HG03439 (cell line): ENCODE data around the gene PCMT1.
A peak's percentile ranks its signal among the peaks of the same experiment; 100 is the strongest.
"Not testable (repeated sequence)": the region's sequence is repeated elsewhere in the genome, so short reads cannot be mapped to it uniquely, and the experiment has no call there.

ENCODE experiments used
- ATAC-seq: cut with Tn5 transposase; IDR thresholded peaks from one replicate; pipeline ENCODE4 v1.9.1; 2021; ENCODE audit warnings: mild to moderate bottlenecking, moderate library complexity; ENCODE audit not compliant: unreplicated experiment

Gene PCMT1

DNA sequence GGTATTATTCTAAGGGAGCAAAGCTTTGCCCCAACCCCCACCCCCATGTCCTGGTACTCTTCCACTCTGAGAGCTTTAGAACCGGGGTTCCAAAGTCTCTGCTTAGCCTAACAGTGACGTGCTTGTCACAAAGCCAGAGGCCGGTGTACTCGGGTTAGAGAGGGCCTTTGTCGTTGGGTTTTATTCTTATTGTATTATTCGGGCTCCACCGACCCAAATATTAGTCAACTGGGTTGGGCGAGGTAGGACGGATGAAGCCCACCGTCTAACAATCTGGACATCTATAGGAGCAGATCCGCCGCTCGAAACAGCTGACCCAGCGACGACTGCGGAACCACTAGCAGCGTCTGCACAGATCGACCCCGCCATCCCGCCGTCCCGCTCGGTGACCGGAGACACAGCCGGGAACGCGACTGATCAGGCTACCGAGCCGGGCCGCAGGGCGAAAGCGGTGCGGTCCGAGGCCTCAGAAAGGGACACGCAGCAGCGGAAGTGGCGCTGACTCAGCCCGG is 403 bp upstream of the PCMT1 start:
- not testable (repeated sequence) for ATAC-seq

GRCh38 chr6:149750136-149750609 is 632 bp downstream of the PCMT1 start:
- peak; percentile 33 for ATAC-seq

DNA sequence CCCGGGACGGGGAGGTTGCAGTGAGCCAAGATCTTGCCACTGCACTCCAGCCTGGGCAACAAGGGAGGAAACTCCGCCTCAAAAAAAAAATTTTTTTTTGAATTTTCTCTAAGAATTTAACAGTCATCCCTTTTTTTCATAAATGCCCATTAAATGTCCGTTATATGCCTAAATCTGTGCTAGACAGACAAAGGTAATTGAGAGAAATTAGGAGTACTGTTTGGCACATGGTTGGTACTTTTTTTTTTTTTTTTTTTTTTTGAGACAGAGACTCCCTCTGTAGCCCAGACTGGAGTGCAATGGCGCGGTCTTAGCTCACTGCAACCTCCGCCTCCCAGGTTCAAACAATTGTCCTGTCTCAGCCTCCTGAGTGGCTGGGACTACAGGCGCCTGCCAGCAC is 1.7 kb downstream of the PCMT1 start:
- ATAC-seq, result no peak

GRCh38 chr6:149751920-149752319 is 2.4 kb downstream of the PCMT1 start:
- ATAC-seq, result not testable (repeated sequence)

DNA sequence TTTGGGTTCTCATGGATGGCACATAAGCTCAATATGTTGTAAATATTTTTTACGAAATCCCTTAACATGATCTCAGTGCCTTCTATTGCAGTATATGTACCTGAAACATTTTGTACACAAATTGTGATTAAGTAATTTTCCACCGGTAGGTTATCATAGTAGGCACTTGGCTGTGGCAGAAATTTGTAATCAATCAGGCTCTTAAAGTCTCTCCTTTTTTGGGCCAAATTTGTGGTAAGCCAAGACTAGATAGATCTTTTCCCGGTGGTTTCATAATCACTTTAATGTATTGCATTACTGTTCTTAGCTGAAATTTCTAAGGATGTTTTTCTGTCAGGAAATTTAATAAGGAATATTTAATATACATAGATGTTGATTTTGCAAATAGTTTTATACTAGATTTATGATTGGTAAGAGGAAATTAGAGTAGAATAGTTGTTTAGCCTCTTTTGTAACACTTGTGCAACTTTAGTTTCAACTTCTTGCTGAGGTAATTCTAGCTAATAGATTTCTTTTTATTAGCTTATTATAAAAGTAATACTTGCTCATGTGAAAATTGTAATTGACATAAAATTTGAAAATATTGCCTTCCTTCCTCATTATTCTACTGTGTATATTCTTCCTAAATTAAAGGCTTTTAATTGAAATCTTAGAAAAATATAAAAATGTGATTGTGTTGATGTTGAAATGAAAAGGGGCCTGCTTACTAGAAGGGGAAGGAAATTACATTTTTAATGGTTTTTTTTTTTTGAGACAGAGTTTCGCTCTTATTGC is 3.2 kb downstream of the PCMT1 start:
- no peak for ATAC-seq

- not testable (repeated sequence) for ATAC-seq
Observed at GRCh38 chr6:149753374-149753637, 3.8 kb downstream of the PCMT1 start.

GRCh38 chr6:149754548-149754947 is 5.0 kb downstream of the PCMT1 start:
- ATAC-seq, result no peak

DNA sequence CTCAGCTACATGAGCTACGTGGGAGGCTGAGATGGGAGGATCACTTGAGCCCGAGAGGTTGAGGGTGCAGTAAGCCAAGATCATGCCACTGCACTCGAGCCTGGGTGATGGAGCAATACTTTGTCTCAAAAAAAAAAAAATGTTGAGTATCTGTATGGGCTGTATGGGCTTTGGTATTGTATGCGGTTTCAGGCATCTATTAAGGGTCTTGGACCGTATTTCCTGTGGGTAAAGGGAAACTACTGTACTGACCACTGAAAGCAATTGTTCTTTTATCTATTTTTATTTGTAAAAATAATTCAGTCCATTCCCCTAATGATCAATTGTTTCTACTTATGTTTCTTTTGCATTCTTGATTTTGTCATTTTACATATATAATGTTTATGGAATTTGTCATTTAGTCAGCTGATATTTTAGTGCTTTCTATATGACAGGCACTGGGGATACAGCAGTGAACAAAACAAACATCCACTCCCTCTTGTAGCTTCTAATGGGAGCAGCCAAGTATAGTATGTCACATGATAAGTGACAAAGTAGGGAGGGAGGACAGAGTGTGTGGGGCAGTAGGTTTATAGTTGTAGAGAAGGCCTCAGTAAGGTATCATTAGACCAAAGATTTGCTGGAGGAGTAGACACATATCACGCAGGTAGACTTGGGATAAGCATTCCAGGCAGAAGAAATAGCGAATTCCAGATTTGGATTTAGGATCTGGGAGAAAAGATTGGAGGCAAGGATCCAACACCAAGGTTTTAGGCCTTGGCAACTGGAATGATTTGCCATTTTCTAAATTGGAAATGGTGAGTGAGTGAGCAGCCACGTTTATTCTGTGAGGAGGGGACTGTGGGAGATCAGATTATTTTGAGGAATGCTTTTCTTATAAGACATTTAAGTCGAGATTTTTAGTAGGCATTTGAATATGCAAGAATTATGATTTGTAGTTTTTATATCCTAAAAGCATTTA is 6.0 kb downstream of the PCMT1 start:
- no peak for ATAC-seq

- no peak for ATAC-seq
Observed at GRCh38 chr6:149756261-149756636, 6.7 kb downstream of the PCMT1 start.

- ATAC-seq, result peak; percentile 89
Observed at GRCh38 chr6:149761438-149761837, 11.9 kb downstream of the PCMT1 start.

DNA sequence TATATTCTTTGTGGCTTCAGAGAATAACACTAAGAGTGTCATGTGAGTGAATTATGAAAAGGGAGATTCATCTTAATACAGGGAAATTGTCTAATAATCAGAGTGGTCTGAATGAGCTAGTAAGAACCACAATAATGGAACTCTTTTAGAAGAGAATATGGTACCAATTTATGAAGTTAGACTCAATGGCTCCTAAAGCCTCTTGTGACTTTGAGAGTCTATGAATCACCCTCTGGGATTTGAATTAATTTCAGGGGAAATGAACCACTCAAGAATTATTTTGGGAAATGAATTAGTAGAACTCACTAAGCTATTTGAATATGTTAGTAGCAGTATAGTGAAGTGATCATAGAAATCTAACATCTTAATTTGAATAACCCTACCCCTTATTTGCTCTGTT is 14.3 kb downstream of the PCMT1 start:
- no peak for ATAC-seq

DNA sequence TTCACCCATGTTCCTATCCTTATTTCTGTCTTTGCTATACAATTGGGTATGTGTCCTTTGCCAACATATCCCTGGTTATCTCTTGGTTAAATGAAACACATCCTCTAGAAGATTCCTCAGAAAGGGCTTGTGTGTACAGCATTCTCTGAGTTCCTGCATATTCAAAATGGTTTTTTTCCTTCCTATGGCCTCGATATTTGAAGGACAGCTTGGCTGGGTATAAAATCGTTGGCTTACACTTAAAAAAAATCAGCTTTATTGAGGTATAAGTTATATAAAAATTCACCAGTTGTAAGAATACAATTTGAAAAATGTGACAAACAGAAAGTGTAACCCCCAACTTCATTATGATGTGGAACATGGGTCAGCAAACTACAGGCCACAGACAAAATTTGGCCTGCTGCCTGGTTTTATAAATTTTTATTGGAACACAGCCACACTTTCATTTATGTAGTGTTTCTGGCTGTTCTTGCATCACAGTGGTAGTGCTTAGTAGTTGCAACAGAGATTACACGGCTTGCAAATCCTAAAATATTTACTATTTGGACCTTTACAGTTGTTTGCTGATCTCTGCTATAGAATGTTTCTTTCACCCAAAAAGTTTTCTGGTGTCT is 16.7 kb downstream of the PCMT1 start:
- no peak for ATAC-seq

DNA sequence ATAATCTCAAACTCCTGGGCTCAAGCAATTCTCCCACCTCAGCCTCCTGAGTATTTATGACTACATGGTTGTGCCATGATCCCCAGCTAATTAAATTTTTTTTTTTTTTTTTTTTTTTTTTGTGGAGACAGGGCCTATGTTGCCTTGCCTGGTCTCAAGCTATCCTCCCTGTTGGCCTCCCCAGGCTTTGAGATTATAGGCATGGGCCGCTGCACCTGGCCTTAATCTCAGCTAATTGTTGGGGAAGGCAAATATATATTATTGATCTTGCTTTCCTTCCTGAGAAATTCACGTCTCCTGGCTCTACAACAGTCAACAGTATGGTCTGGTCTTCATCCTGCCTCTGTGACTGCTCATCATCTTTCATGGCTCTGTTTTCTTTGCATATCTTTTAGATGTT is 20.1 kb downstream of the PCMT1 start:
- ATAC-seq, result no peak

DNA sequence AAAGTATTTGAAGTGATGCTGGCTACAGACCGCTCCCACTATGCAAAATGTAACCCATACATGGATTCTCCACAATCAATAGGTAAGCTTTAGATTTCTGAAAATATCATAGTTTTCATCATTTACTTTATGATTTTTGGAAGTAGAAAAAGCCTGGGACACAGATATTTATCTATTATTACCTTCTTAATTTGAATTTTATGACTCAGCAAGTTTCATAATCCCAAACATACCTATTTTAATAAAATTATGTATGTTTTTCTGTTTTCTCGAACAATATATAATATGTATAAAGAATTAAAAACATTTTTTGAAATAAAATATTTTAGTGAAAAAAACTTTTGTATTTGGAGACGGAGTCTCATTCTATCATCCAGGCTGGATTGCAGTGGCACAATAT is 21.6 kb downstream of the PCMT1 start:
- ATAC-seq, result no peak

- ATAC-seq, result no peak
Observed at GRCh38 chr6:149771925-149772324, 22.4 kb downstream of the PCMT1 start.

GRCh38 chr6:149777624-149778023 is 28.1 kb downstream of the PCMT1 start:
- no peak for ATAC-seq

DNA sequence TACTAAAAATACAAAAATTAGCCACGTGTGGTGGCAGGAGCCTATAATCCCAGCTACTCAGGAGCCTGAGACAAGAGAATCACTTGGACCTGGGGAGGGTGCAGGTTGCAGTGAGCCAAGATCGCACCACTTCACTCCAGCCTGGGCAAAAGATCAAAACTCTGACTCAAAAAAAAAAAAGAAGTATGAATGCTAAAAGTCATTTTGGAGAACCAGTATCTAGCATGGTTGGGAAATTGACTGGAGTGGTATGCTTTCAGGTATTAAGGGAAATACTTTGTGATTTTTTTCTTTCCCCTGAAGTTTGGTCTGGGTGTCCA is 30.1 kb downstream of the PCMT1 start:
- ATAC-seq, result no peak

GRCh38 chr6:149781715-149782114 is 32.2 kb downstream of the PCMT1 start:
- no peak for ATAC-seq

DNA sequence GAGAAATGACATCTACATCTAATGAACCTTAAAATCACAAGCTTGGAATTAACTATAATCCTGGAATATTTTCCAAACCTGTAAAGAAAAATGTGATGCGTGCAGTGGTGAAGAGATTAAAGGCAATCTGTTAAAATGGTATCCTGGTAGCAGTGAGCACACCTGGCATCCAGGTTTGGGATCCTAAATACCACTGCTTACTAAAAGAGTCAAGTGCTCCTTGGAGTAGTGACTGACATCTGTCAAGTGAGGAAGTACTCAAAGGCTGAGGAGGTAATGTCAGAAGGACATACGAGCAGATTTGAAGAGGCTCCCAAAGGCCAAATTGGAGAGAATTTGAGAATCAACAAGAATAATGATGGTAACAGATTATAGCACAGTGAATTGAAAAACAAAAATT is 32.8 kb downstream of the PCMT1 start:
- ATAC-seq, result no peak

- ATAC-seq, result no peak
Observed at GRCh38 chr6:149783551-149783950, 34.0 kb downstream of the PCMT1 start.

DNA sequence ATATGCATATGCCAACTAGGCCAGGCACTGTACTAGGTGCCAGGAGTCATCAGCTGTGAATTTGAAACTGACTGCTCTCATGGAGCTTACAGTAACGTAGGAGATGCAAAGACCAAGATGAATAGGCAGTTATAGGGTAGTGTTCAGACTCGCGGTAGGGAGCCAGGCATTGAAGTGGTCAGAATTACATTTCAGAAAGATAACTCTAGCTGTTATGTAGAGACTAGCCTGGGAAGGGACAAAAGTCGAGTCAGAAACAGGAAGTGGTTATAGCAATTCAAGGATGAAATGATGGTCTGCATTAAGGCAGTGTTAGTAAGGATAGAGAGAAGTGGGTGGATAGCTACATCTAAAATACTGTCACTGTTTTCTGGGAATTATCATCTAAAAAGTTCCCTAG is 56.6 kb downstream of the PCMT1 start:
- no peak for ATAC-seq

- no peak for ATAC-seq
Observed at GRCh38 chr6:149809798-149810197, 60.3 kb downstream of the PCMT1 start.
